GM23338 (cell line): ENCODE measurements around the gene ST6GALNAC6. TPM values are rescaled to one million over a fixed set of nuclear protein-coding genes. Genes with fewer than 3 reads are reported as not detected.

Experiments used
- ATAC-seq: fragments of 200-7000 bp; cut with Tn5 transposase; 3 replicates; pipeline ENCODE4 v1.9.1; 2020
- DNase-seq: peaks from one replicate; pipeline ENCODE4 v3.0.0-alpha.2; 2015; ENCODE audit warnings: low spot score
- H2AFZ ChIP-seq: fragments of 200-600 bp; sonication (generic); 2 replicates; pipeline ENCODE4 v1.8.0; 2016; ENCODE audit warnings: antibody characterized with exemption, mild to moderate bottlenecking, moderate library complexity
- H3F3A ChIP-seq: fragments of 200-600 bp; sonication (generic); replicated peaks from 2 replicates; pipeline ENCODE4 v1.8.0; 2017; ENCODE audit warnings: antibody characterized with exemption, mixed run types, low read depth
- H3K27ac ChIP-seq: fragments of 200-600 bp; sonication (generic); 2 replicates; pipeline ENCODE4 v1.6.1; 2016; ENCODE audit warnings: low read depth
- H3K27me3 ChIP-seq: fragments of 200-600 bp; sonication (generic); 2 replicates; pipeline ENCODE4 v1.8.0; 2016; ENCODE audit warnings: mild to moderate bottlenecking, mixed run types, moderate library complexity; ENCODE audit not compliant: insufficient read depth
- H3K36me3 ChIP-seq: fragments of 200-600 bp; sonication (generic); 2 replicates; pipeline ENCODE4 v1.8.0; 2016; ENCODE audit warnings: mild to moderate bottlenecking; ENCODE audit not compliant: insufficient read depth
- H3K4me1 ChIP-seq: fragments of 200-600 bp; sonication (generic); 2 replicates; pipeline ENCODE4 v1.8.0; 2016; ENCODE audit warnings: mild to moderate bottlenecking, moderate library complexity; ENCODE audit not compliant: insufficient read depth
- H3K4me2 ChIP-seq: fragments of 200-600 bp; sonication (generic); 2 replicates; pipeline ENCODE4 v1.7.1; 2017; ENCODE audit warnings: mixed run types
- H3K4me3 ChIP-seq: fragments of 200-600 bp; sonication (generic); 2 replicates; pipeline ENCODE4 v1.6.1; 2016; ENCODE audit warnings: mixed run types
- H3K79me2 ChIP-seq: fragments of 200-600 bp; sonication (generic); replicated peaks from 2 replicates; pipeline ENCODE4 v1.8.0; 2017; ENCODE audit warnings: mild to moderate bottlenecking; ENCODE audit not compliant: insufficient read depth
- H3K9me2 ChIP-seq: fragments of 200-600 bp; sonication (generic); 2 replicates; pipeline ENCODE4 v1.8.0; 2017; ENCODE audit not compliant: insufficient read depth
- H4K20me1 ChIP-seq: fragments of 200-600 bp; sonication (generic); replicated peaks from 2 replicates; pipeline ENCODE4 v1.8.0; 2017; ENCODE audit warnings: mild to moderate bottlenecking; ENCODE audit not compliant: insufficient read depth
- H3K27ac Mint-ChIP-seq: 2 replicates; pipeline ENCODE4 v1.8.0; 2020; ENCODE audit warnings: inconsistent platforms, mild to moderate bottlenecking, moderate library complexity, mixed read lengths
- H3K27me3 Mint-ChIP-seq: 3 replicates; pipeline ENCODE4 v1.8.0; 2022; ENCODE audit warnings: low read depth, mild to moderate bottlenecking, moderate library complexity, mixed read lengths, inconsistent platforms; ENCODE audit not compliant: insufficient read depth, poor library complexity
- H3K36me3 Mint-ChIP-seq: 3 replicates; pipeline ENCODE4 v1.8.0; 2021; ENCODE audit warnings: low read depth, mild to moderate bottlenecking, inconsistent platforms, moderate library complexity, mixed read lengths
- H3K4me1 Mint-ChIP-seq: 3 replicates; pipeline ENCODE4 v1.8.0; 2020; ENCODE audit warnings: mild to moderate bottlenecking, inconsistent platforms, mixed read lengths
- H3K4me3 Mint-ChIP-seq: 3 replicates; pipeline ENCODE4 v1.8.0; 2021; ENCODE audit warnings: moderate library complexity, mild to moderate bottlenecking, inconsistent platforms, mixed read lengths
- H3K9me3 Mint-ChIP-seq: 3 replicates; pipeline ENCODE4 v1.8.0; 2020; ENCODE audit warnings: moderate library complexity, mild to moderate bottlenecking, inconsistent platforms, mixed read lengths
- CREB1 ChIP-seq: fragments of 250-450 bp; sonication (Bioruptor Pico); IDR thresholded peaks from 2 replicates; pipeline ENCODE4 v1.5.0; 2020; ENCODE audit warnings: low read depth, mild to moderate bottlenecking, moderate library complexity
- CTCF ChIP-seq, 2 experiments: fragments of 200-600 bp in 1 of 2; sonication (generic) in 1 of 2; conservative IDR thresholded peaks; 2 replicates each; pipeline versions ENCODE4 v1.5.1 to v1.6.1; 2016 to 2017; ENCODE audit warnings: antibody characterized with exemption in 2 of 2, low read depth in 2 of 2, mild to moderate bottlenecking in 2 of 2, moderate library complexity in 1 of 2
- ETS1 ChIP-seq: IDR thresholded peaks from 2 replicates; pipeline ENCODE4 v1.6.1; 2016; ENCODE audit warnings: antibody characterized with exemption
- EZH2 ChIP-seq: fragments of 200-600 bp; sonication (generic); IDR thresholded peaks from one replicate; pipeline ENCODE4 v1.8.0; 2017; ENCODE audit warnings: antibody characterized with exemption, mild to moderate bottlenecking, low read depth; ENCODE audit not compliant: unreplicated experiment
- EZH2phosphoT487 ChIP-seq: fragments of 200-600 bp; sonication (generic); IDR thresholded peaks from one replicate; pipeline ENCODE4 v1.8.1; 2018; ENCODE audit warnings: antibody characterized with exemption; ENCODE audit not compliant: unreplicated experiment
- POLR2AphosphoS5 ChIP-seq: IDR thresholded peaks from 2 replicates; pipeline ENCODE4 v1.6.1; 2016; ENCODE audit warnings: antibody characterized with exemption, low read depth
- REST ChIP-seq: IDR thresholded peaks from one replicate; pipeline ENCODE4 v1.6.1; 2018; ENCODE audit warnings: antibody characterized with exemption; ENCODE audit not compliant: unreplicated experiment
- STAT1 ChIP-seq: IDR thresholded peaks from one replicate; pipeline ENCODE4 v1.6.1; 2016; ENCODE audit warnings: antibody characterized with exemption; ENCODE audit not compliant: unreplicated experiment
- ZNF331 ChIP-seq: fragments of 250-450 bp; sonication (Bioruptor Pico); IDR thresholded peaks from 2 replicates; pipeline ENCODE4 v1.5.0; 2020; ENCODE audit warnings: low read depth, mild to moderate bottlenecking, moderate library complexity
- ZNF462 ChIP-seq: fragments of 250-450 bp; sonication (Bioruptor Pico); IDR thresholded peaks from 2 replicates; pipeline ENCODE4 v1.5.0; 2020; ENCODE audit warnings: mild to moderate bottlenecking, moderate library complexity
- polyA plus RNA-seq: library from polyadenylated mRNA; unstranded; fragments of >200 nt; fragmentation: Nextera tagmentation; extraction: Ambion mirVana; gene quantifications from 2 replicates; pipeline ENCODE4 v1.2.1, GENCODE V29; 2016
- total RNA-seq: library from RNA; depleted of rRNA; stranded (reverse); fragments of >200 nt; shearing (Covaris generic); gene quantifications from 2 replicates; pipeline ENCODE4 v1.2.3, GENCODE V29; 2014

ST6GALNAC6 gene
- total and polyA plus RNA-seq, 2 experiments from 2014 or later: 20.7 to 39.2 TPM

GRCh38 chr9:127913682-127914081, 14.3 kb upstream of the ST6GALNAC6 start (continued):
- TF ChIP-seq ZNF462 (CRISPR knock-in tag) (no peak), ETS1 (no peak), ZNF331 (CRISPR knock-in tag) (no peak), STAT1 (no peak), POLR2AphosphoS5 (no peak)

GRCh38 chr9:127912882-127913281, 13.5 kb upstream of the ST6GALNAC6 start:
- Mint-ChIP-seq H3K9me3 (no peaks in the 10 kb centered on the region; the same call in 2 of the 3 replicates), H3K27ac (0 out of 2 replicates have a peak overlapping the region, but pooled peaks have one; percentile 78), H3K4me1 (peaks cover 9% of the 10 kb centered on the region; the same call in 2 of the 3 replicates), H3K4me3 (no peak overlapping the region), H3K36me3 (peaks cover 19% of the 10 kb centered on the region; the same call in 2 of the 3 replicates), H3K27me3 (peaks cover 7% of the 10 kb centered on the region)
- H3K4me2 ChIP-seq: no peak overlapping the region
- H3K27ac ChIP-seq: no peak overlapping the region
- H3F3A ChIP-seq: peaks cover 12% of the 10 kb centered on the region; the same call in 1 of the 2 replicates
- H4K20me1 ChIP-seq: peaks cover 5% of the 10 kb centered on the region
- DNase-seq: no peak
- TF ChIP-seq POLR2AphosphoS5 (no peak), REST (no peak), CREB1 (CRISPR knock-in tag) (no peak), EZH2 (no peak), ZNF331 (CRISPR knock-in tag) (no peak), EZH2phosphoT487 (no peak), ETS1 (no peak), CTCF (conservative IDR thresholded peaks at IDR 0.05; ENCODE audit: low read depth in 2 of 2) (no peak)
- H3K9me2 ChIP-seq: no peaks in the 10 kb centered on the region
- no peak overlapping the region for H3K4me3 ChIP-seq
- H2AFZ ChIP-seq: no peak overlapping the region
- H3K36me3 ChIP-seq: no peaks in the 10 kb centered on the region
- peaks cover 8% of the 10 kb centered on the region; the same call in 1 of the 2 replicates for H3K4me1 ChIP-seq
- no peaks in the 10 kb centered on the region for H3K79me2 ChIP-seq
- 0 out of 2 replicates have a peak, but pooled peaks cover 7% of the 10 kb centered on the region for H3K27me3 ChIP-seq
- ATAC-seq: no peak
